ENCODE measurements around the gene FBXO36.
"Not testable (repeated sequence)": the region's sequence is repeated elsewhere in the genome, so short reads cannot be mapped to it uniquely, and the experiment has no call there.

The FBXO36 gene

DNA sequence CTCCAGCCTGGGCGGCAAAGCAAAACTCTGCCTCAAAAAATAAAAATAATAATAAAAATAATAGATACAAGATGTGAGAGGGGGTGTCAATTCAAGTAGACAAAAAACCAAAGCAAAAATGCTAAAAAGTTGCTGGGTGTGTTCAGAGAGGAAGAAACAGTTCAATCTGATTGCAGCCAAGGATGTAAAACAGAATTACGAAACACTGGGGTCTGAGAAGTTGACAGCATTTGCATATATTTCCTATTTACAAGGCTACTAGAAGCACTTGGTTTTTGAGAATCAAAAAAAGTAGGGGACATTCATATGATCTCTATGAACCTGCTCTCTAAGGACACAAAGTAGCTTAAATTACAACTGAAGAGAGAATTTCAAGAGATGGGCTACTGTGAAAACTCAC, 8.1 kb upstream of the FBXO36 start:
- DNase-seq: no peak

DNA sequence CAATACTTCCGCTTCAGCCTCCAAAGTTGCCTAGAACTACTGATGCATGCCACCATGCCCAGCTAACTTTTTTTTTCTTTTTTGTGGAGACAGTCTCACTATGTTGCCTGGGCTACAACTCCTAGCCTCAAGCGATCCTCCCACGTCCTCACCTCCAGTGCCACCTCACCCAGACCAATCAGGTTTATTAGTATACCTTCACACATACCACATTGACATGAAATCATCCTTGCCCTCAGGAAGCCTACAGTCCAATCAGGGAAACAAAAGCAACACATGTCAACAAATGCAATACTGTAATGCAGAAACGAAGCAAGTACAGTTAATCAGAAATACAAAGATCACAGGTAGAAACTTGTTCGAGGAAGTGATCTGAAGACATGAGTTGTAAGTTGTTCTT, 4.5 kb upstream of the FBXO36 start:
- no peak for DNase-seq

DNA sequence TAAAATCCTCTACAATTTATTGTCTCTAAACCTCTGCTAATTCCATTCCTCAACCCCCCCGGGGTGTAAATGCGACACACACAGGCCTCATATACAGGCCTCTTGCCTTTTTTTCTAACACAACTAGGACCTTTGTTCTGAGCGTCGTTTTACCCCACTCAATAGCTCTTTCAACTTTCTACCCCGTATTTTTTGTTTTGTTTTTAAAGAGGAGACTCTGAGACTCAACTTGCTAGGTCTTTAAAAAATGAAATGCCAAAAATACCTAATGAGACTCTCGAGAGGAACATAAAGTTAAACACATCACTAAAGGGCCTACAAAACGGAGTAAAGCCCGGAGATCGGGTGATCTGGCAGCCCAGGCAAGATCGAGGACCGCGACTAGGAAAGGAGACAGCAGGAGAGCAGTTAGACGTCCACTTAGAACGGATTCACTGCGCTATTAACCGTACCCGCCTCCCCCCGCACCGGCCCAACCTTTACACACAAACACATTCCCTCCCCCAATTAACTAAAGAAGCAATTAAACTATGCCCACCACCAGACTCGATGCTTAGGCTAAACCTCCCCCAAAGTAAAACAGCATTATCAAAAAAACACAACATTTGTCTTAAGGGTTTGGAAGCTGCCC, 2.2 kb upstream of the FBXO36 start:
- peak in 2 of 3 experiments; percentile 43 to 71 for DNase-seq

DNA sequence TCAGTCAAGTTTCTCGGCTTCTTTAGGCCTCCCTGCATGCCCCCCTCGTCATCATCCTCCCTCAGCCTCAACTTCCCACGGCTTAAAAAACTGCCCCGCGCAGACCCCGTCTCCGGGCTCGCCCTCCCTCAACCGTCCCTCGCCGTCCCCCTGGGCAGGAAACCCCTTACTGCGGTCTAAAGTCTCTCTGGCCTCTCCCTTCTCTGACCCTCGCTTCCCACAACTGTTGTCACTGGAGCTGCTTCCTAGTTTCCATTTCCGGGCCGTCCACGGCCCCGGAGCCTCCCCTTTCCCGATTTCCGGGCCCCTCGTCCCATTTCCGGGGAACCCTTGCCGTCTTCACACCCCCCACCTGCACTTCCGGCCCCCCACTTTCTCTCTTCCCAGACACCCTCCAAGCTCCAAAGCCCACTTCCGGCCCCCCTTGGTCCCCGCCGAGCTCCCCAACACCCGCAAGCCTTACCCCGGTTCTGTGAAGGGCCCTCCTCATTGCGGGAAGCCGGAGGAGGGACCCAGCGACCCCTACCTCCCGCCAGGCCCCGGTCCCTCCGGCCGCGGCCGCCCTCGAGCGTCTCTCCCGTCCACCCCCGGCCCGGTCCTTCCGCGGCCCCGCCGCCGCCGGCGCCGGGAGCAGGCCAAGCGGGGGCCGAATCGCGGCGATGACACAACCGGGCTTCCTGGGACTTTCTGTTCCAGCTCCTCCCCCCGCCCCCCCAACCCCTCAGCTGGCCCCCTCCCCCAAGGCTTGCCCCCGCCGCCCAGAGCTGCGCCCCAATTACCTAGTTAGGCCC, 1.0 kb upstream of the FBXO36 start:
- peak; percentile 33 to 82 (median 81) for DNase-seq

DNA sequence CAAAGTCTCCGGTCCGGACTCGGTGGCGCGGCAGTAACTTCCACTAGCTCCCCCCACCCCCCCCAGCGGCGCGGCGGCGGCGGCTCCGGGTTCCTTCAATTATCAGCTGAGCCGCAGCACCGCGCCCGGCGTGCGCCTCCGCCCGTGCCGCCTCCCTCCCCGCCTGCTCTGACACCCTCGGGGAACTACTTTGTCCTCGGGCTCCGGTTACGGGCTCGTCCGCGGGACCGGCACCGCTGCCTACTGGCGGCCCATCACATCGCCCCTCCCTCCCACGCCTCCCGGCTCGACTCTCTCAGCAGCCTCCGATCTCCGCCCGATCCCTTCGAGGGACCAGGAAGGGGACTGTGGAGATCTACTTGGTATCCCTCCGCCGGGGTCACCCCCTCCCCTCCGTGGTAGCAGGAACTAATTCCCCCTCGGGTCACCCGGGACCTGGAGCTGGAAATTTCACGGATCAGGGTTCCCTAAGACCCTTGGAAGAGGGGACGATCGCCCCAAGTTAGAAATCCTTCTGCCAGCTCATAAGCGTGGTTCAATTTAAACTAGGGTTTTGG, 333 bp upstream of the FBXO36 start, which contains the start of gene TRIP12:
TRIP12 (minus strand) TSS at position 118 of the 557 bp plus-strand sequence. CDS start 41,930 bp downstream, outside the sequence.
- DNase-seq: peak; percentile 89 to 99 (median 98)

DNA sequence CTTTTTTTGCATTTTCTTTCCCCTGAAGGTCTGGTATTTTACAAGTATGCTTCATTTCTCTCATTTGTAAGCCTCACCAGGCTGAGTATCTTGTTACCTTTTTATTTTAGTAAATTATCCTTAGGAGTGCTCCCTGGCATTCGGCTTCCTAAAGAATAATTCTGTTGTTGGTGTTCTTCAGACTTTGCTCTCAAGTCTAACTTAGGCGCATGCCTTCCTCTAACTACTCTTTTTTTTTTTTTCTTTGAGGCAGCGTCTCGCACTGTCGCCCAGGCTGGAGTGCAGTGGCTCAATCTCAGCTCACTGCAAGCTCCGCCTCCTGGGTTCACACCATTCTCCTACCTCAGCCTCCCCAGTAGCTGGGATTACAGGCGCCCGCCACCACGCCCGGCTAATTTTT, 2.2 kb downstream of the FBXO36 start:
- not testable (repeated sequence) for DNase-seq

DNA sequence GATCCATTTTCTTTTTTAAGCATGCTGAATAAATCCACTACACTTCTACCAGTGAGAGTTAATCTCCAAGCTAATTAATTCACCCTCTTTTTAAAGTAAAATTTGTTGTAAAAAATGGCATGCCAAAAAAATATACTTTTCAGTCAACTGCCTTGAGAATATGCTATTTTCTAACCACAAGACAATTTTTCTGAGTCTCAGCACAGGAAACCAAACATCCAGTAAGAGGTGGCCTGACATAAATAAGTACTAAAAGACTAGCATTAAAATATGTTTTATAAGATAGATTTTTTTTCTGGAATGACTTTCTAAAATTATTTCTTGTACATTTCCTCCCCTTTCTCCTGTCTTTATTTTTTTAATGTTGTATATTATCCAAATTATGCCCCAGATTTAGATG, 2.9 kb downstream of the FBXO36 start:
- no peak for DNase-seq

DNA sequence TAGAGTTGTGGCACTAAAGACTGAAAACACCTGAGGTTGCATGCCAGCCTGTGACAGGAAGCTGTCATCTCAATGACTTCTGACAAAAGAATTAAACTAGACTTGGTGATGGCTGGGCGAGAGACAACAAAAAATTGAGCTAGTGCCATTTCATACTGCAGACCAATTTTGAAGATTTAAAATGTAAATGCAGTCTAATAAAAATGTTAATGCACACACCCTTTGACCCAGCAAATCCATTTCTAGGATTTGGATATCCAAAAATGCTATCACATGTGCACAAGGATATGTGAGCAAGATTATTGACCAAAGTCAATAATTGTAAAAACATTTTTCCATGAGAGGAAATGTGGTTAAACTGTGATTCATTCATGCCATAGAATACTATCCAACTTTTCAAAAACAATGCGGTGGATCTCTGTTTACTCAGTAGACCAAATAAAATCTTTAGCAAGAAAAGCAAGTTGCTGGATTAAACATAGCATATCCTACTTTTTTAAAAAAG, 5.6 kb downstream of the FBXO36 start:
- peak in 1 of 3 experiments; percentile 6 for DNase-seq

DNA sequence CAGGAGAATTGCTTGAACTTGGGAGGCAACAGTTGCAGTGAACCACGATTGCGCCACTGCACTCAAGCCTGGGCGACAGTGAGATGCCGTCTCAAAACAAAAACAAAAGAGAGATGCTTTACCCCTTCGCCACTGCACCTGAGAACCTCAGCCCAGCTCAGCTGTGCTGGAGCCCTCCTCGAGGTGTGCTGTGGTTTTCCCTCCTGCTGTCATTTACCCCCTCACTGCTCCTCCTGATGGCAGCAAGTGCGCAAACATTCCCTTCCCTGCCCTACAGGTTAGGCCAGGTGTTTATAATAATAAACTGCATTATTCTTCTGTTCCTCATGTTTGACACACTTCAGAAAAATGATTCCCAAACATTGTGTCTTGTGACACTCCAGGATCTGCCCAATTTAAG, 8.4 kb downstream of the FBXO36 start:
- DNase-seq: peak; percentile 28 to 76 (median 32)

DNA sequence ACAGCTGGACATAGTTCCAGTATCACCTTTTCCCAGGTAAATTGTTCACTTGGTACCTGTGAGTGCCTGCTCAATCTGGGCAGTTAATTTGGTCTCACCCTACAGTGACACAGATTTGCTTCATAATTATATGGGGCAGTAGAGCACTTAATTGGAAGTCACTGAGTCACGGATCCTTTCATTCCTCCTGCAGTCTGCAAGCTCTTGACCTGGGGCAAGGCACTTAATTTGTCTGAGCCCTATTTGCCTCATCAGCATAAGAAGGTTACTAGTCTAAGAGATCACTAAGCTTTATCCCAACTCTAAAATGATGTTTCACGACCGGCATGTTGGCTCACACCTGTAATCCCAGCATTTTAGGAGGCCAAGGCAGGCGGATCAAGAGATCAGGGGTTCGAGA, 8.9 kb downstream of the FBXO36 start:
- peak in 2 of 3 experiments; percentile 35 to 81 for DNase-seq

DNA sequence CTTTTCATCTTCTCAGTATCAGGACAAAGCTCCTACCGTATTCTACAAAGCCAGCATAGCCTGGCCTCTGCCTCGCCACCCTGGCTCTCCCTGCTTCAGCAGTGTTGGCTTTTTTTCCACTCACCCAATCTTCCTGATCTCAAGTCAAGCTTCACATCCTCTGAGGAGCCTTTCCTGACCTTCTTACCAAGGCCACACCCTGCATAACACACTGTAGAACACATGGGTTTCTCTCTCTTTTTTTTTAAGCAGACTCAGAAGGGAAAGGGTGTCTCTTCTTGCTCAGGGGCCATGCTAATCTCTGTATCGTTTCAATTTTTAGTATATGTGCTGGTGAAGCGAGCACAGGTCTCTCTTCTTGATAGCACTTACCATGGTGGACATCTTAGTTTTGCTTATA, 15.2 kb downstream of the FBXO36 start:
- DNase-seq: no peak

DNA sequence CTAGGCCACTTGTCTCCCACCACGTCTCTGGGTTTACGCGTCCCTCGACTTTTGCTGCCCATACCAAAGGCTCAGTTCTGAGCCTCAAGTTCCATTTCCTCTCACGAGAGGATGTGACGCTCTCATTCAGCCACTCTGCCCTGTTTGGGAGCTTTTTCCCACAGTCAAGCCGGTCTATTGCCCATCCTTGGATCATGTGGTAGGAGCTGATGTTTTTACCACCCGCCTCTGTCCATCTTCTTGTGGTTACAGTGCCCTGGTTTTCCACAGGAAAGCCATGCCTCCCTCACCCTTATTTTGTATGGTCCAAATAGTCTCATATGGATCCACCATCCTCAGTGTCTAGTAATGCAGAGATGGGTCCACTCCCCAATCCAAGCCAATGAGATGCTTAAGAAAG, 20.4 kb downstream of the FBXO36 start:
- DNase-seq: no peak

DNA sequence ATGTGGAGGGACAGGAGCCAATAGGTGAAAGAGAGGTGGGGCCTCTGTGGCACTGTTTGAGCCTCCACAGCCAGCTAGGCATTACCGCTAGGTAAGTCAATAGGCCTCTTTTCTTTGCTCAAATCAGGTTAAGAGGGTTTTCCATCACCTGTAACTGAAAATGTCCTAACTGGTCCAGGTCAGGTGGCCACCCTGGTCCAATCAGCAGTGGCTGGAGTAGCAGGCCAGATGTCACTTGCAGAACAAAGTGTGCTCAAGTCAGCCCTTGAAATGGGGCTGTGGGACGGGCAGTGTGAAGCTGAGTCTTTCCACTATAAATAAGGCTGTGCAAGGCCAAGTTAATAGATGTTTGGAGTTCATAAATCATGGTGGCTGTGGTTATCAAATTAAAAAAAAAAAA, 20.9 kb downstream of the FBXO36 start:
- DNase-seq: peak in 1 of 3 experiments; percentile 55

DNA sequence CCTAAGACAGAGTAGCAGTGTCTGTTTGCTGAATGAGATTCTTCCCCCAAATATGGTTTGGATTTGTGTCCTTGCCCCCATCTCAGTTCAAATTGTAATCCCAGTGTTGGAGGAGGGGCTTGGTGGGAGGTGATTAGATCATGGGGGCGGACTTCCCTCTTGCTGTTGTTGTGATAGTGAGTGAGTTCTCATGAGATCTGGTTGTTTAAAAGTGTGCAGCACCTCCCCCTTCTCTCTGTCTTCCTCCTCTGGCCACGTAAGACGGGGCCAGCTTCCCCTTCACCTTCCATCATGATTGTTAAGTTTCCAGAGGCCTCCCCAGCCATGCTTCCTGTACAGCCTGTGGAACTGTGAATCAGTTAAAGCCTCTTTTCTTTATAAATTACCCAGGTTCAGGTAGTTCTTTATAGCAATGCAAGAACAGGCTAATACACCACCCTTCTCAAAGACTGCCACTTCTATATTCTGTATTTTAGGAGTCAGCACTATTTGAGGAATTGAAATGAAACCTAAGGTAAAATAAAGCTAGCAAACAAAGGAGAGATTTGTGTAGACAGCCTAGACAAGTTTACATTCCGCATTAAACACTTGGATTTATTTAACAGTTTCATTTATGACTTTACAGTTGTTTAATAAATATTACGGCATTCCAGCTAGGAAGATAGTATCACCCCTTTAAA, 21.6 kb downstream of the FBXO36 start:
- DNase-seq: no peak

DNA sequence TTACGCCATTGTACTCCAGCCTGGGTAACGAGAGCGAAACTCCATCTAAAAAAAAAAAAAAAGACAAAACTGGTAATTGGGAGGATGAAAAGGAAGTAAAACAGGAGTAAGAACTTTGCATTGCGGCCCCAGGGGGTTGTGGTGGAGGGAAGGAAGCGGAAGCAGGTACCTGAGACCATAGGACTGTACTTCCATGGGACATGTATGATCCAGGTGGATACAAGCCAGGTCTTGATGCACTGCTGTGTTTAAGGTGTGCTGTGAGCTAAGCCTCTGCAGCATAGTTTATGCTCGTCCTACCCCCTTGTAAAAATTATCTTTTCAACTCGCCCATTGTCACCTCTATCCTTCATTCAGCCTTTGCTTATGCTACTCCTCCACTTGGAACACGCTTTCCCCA, 23.7 kb downstream of the FBXO36 start:
- DNase-seq: no peak

DNA sequence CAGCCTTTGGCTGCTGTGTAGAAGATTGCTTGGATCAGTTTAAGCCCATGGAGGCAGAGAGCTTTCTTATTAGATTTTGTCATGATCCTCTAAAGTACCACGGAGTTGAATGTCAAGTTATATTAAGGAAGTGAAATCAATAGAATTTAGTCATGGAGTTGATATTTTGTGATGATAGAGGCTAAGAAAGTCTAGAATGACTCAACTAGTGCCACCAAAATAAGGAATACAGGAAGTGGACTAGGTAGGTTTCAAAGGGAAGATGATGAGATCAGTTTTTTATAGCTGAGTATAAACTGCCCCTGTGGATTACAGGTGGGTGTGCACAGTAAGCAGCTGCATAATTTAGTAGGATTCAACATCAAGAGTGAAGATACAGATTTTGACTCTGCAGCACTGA, 25.2 kb downstream of the FBXO36 start:
- DNase-seq: no peak

DNA sequence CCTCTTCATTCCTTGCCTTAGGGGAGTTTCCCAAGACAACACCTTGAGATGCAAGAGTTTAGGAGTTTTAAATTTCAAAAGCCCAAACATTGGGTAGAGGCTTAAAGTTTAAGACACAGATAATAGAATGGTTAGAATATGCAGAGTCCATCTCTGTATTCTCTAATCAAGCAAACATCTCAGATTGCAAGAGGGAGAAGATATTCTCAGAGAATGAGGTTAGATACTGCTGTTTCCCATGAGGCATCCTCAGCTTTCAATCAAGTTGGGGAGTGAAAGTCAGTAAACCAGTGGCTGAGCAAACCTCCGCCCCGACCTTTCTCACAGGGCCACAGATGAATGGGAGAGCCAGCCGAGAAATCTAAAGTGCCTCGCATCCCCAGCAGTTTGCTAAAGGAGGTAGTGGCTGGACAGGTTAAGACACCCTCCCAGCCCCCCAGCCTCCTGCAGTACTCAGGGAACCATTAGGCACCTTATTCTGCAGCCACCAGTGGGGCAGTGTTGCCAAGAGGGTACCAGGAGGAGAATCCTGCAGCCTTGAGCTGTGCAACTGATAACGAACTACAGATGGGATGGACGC, 30.0 kb downstream of the FBXO36 start:
- DNase-seq: no peak

DNA sequence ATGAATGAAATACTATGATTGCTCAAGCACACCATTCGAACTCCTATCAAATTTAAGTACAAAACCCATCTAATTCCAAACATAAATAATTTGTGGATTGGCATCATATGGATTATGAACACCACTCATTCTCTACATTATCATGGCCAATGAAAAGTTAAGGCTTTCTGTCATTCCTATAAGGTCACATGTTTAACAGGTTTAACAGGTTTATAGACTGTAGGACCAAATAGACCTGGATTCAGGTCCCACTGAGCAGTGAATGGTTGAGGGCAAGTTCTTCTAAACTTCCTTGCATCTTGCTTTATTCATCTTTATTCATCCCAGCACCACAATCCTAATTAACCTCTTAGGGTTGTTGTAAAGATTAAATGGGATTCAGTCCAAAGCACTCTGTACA, 33.4 kb downstream of the FBXO36 start:
- no peak for DNase-seq

DNA sequence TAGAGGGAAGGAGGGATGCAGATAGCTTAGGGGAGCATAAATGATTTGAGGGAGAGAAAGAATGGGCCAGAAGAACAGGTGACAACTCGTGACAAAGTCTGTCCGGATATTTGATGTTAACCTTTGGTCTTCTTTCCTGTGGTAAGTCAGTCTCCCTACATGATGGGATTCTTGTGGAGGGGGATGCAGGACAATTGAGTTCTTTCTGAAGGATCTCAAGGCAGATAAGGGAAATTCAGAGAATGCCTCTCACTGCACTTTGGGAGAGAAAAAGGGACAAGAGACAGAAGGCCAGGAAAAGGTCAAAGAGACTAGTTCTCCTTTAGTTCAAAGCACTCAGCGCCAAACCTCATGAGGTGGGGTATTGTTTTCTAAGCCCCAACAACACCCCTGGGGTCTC, 34.2 kb downstream of the FBXO36 start:
- DNase-seq: no peak

DNA sequence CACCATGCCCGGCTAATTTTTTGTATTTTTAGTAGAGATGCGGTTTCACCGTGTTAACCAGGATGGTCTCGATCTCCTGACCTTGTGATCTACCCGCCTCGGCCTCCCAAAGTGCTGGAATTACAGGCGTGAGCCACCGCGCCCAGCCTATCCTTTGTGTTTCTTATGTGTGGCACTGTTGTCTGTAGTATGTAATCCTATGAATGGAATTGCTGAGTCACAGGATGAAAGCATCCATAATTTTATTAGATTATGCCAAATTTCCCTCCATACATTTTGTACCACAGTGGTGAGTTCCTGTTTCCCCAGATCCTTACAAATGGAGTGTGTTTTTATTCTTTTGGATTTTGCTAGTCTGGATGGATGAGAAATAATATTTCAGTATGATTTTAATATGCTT, 41.3 kb downstream of the FBXO36 start:
- DNase-seq: not testable (repeated sequence)

DNA sequence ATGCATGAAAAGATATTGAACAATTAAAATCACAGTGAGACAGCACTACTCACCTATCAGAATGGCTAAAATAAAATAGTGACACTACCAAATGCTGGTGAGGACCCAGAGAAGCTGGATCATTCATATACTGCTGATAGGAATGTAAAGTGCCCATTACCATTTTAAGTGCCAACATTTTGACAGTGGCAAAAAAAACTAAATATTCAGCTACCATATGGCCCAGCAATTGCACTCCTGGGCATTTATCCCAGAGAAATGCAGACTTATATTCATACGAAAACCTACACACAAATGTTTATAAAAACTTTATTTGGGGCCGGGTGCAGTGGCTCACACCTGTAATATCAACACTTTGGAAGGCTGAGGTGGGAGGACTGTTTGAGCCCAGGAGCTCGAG, 47.6 kb downstream of the FBXO36 start:
- no peak for DNase-seq

DNA sequence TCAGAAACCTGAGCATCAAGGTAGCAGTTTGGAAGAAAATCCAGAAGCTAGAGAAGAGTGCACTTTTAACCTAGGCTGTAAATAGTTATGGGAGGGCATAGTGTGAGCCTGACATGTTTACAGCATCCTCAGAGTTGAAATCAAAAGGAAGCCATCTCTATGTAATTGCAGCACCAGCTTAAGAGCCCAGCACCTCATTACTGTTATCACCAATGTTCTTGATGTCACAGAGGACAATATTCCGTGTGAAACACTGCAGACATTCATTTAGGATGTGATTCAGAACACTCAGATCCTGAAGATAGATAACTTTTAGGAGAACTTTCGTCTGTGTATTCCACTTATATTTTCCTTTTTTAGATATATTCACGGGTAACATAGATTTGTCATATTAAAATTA, 48.1 kb downstream of the FBXO36 start:
- DNase-seq: no peak

DNA sequence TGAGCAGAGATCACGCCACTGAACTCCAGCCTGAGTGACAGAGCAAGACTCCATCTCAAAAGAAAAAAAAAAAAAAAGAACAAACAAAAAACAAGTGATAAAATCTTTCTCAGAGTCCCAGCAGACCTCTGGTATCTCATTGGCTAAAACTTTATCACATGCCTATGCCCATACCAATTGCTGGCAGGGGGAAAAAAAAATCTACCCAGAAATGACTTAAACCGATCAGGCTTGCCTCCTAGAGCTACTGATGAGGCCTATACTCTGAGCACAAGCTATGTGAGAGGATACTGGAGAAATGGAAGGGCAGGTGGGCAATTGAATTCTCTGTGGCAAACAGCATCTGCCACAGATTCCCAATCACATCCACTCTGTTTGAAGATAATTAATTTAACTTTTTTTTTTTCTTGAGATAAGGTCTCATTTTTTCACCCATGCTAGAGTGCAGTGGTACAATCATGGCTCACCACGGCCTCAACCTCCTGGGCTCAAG, 49.0 kb downstream of the FBXO36 start:
- no peak for DNase-seq
